ENCODE measurements around the gene BPIFB3. TPM values are rescaled to one million over a fixed set of nuclear protein-coding genes. Genes with fewer than 3 reads are reported as not detected.
"Not testable (repeated sequence)": the region's sequence is repeated elsewhere in the genome, so short reads cannot be mapped to it uniquely, and the experiment has no call there.

BPIFB3 gene
- total RNA-seq, 1 experiment from 2014 or later, result not detected

DNA sequence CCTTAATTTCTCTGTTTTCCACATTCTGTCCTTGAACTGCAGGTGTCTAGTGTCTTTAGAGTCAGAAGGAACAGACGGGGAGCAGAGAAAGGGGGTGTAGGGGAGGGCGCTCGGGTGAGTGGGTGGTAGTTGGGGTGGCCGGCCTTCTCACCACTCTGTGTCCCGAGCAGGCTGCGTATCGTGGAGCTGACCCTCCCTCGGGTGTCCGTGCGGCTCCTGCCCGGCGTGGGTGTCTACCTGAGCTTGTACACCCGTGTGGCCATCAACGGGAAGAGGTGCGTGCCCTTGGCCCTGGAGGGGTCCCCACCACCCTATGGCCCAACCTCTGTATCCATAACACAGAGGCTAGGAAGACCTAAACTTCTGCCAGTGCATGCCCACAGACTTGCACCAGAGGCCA lies 31.0 kb downstream of the BPIFB3 start:
- Histone ChIP-seq H3K4me3 (no peak overlapping the region), H3K36me3 (no peaks in the 10 kb centered on the region), H3K27me3 (replicated peaks) (no peaks in the 10 kb centered on the region), H3K9me3 (replicated peaks) (no peaks in the 10 kb centered on the region), H3K4me1 (replicated peaks) (peaks cover 6% of the 10 kb centered on the region), H3K27ac (no peak overlapping the region)
- no peak for DNase-seq (ENCODE audit: low read depth in 1 of 2, low spot score in 2 of 2)

DNA sequence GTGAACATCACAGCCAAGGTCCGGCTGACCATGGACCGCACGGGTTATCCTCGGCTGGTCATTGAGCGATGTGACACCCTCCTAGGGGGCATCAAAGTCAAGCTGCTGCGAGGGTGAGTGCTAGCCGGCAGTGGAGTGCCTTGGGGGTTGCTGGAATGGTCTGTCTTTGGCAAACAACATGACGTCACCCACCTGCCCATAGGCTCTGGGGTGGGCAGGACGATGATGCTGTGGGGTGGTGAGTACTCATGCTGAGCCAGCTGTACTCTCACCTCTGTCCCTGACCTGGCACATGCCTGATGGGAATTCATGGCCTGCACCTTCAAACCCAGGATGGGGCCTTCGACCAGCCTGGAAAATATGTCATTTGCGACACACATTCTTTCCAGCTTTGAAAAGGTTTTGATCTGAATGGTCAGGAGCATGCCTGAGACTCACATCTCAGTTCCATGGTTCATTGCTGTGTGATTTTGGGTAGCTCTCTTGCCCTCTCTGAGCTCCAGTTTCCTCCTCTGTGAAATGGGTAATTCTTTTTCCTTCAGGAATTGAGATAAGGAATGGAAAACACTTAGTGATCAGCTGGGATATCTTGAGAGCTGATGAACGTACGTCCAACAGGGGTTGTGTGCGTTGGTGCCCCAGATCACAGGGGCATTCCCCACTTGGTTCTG lies 32.5 kb downstream of the BPIFB3 start:
- no peak overlapping the region for H3K4me3 ChIP-seq
- no peaks in the 10 kb centered on the region for H3K27me3 ChIP-seq (replicated peaks)
- DNase-seq (ENCODE audit: low read depth in 1 of 2, low spot score in 2 of 2), result no peak
- no peak overlapping the region for H3K27ac ChIP-seq
- no peaks in the 10 kb centered on the region for H3K9me3 ChIP-seq (replicated peaks)
- H3K36me3 ChIP-seq, result no peaks in the 10 kb centered on the region
- peaks cover 6% of the 10 kb centered on the region for H3K4me1 ChIP-seq (replicated peaks)

DNA sequence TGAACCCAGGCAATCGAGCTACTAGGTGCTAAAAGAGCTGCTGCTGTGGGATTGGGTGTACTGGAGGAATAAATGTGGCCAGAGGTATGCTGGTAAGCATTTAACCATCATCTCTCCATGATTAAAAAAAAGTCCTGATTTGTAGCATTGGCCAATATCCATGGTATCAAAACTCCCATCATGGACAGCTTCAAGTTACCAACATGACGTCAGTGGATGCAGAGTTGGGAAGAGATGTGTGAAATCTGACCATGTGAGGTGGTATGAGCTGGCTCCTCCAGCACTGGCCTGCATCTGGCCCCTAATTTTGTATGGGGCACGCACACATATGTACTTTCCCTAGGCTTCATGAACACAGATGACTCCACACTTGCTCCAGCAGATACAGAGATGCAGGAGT lies 37.4 kb downstream of the BPIFB3 start:
- Histone ChIP-seq H3K27me3 (replicated peaks) (no peaks in the 10 kb centered on the region), H3K4me3 (no peak overlapping the region), H3K9me3 (replicated peaks) (no peaks in the 10 kb centered on the region), H3K36me3 (no peaks in the 10 kb centered on the region), H3K4me1 (replicated peaks) (peaks cover 6% of the 10 kb centered on the region), H3K27ac (no peak overlapping the region)
- no peak for DNase-seq (ENCODE audit: low read depth in 1 of 2, low spot score in 2 of 2)

DNA sequence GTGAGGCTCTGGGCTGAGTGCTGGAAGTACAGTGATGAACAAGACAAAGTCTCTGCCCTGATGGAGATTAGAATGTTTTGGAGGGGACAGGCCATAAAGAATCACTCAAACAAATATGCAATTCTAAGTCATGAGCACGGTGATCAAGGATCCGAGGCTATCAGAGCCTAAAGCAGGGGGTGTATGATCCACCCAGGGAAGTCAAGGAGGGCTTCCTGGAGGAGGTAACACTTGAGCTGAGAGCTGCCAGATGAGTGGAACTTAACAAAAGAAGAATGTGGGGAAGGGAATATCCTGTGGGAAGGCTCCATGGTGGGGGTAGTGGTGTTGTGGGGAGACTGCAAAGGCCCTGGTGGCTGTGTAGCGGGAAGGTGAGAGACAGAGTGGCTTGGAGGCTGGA lies 38.0 kb downstream of the BPIFB3 start:
- peaks cover 6% of the 10 kb centered on the region for H3K4me1 ChIP-seq (replicated peaks)
- H3K27me3 ChIP-seq (replicated peaks), result no peaks in the 10 kb centered on the region
- no peak overlapping the region for H3K4me3 ChIP-seq
- no peak for DNase-seq (ENCODE audit: low read depth in 1 of 2, low spot score in 2 of 2)
- H3K27ac ChIP-seq, result no peak overlapping the region
- H3K9me3 ChIP-seq (replicated peaks), result no peaks in the 10 kb centered on the region
- H3K36me3 ChIP-seq, result no peaks in the 10 kb centered on the region

DNA sequence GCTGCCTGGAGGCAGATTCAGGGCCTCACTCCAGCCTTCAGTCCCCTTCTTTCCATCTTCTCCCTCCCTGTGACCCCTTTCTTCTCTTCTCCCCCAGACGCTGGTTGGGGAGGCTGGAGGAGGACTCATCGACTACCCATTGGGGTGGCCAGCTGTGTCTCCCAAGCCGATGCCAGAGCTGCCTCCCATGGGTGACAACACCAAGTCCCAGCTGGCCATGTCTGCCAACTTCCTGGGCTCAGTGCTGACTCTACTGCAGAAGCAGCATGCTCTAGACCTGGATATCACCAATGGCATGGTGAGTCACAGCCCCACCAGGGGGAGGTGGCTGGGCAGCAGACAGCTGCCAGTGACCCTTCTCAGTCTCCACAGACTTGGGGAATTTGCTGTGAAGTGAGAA lies 38.7 kb downstream of the BPIFB3 start:
- Histone ChIP-seq H3K27ac (no peak overlapping the region), H3K9me3 (replicated peaks) (no peaks in the 10 kb centered on the region), H3K36me3 (no peaks in the 10 kb centered on the region), H3K4me1 (replicated peaks) (peaks cover 6% of the 10 kb centered on the region), H3K4me3 (no peak overlapping the region), H3K27me3 (replicated peaks) (no peaks in the 10 kb centered on the region)
- no peak for DNase-seq (ENCODE audit: low read depth in 1 of 2, low spot score in 2 of 2)

DNA sequence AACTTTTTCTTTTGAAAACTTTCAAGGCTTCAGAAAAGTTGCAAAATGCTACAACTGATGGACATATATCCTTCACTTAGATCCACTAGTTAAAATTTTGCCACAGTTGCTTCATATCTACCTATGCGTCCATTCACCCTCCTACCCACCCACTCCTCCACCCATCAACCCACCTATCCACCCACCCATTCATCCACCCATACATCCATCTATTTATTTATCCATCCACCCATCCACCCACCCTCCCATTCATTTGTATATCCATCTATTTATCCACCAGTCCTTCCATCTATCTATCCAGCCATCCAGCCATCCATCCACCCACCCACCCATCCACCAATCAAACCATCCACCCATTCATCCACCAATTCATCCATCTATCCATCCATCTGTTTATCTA lies 39.4 kb downstream of the BPIFB3 start:
- H3K9me3 ChIP-seq (replicated peaks), result no peaks in the 10 kb centered on the region
- no peak overlapping the region for H3K27ac ChIP-seq
- peaks cover 6% of the 10 kb centered on the region for H3K4me1 ChIP-seq (replicated peaks)
- DNase-seq (ENCODE audit: low read depth in 1 of 2, low spot score in 2 of 2), result no peak
- no peaks in the 10 kb centered on the region for H3K27me3 ChIP-seq (replicated peaks)
- no peaks in the 10 kb centered on the region for H3K36me3 ChIP-seq
- no peak overlapping the region for H3K4me3 ChIP-seq

DNA sequence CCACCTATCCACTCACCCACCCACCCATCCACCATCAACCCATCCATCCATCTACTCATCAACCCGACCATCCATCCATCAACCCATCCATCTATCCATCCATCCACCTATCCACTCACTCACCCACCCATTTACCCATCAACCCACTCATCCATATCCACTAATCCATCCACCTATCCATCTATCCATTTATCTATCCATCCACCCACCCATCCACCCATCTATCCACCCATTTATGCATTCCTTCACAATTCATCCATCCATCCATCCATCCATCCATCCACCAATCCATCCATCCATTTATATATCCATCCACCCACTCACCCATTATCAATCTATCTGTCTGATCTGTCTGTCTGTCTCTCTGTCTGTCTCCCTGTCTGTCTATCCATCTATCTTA lies 39.9 kb downstream of the BPIFB3 start:
- H3K27me3 ChIP-seq (replicated peaks), result no peaks in the 10 kb centered on the region
- DNase-seq (ENCODE audit: low read depth in 1 of 2, low spot score in 2 of 2), result no peak
- H3K36me3 ChIP-seq, result no peaks in the 10 kb centered on the region
- H3K4me3 ChIP-seq, result no peak overlapping the region
- H3K27ac ChIP-seq, result no peak overlapping the region
- H3K9me3 ChIP-seq (replicated peaks), result no peaks in the 10 kb centered on the region
- H3K4me1 ChIP-seq (replicated peaks), result peaks cover 6% of the 10 kb centered on the region

DNA sequence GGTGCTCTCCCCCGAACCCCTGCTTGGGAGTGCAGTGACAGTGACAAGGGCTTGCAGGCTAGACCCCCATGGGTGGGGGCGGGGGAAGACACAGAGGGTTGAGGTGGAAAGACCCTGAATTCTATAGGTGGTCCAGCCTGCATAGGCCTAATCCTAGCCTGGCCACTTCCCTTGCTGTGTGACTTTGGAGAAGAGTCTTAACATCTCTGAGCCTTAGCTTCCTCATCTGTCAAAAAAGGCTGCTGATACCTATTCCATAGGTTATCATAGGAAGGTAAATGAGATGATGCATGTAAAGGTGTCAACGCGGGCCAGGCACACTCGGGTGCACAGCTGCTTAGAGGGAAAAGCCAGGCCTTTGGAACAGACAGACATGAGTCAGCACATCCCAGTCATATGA lies 41.5 kb downstream of the BPIFB3 start:
- no peaks in the 10 kb centered on the region for H3K36me3 ChIP-seq
- no peaks in the 10 kb centered on the region for H3K27me3 ChIP-seq (replicated peaks)
- no peak overlapping the region for H3K4me3 ChIP-seq
- H3K27ac ChIP-seq, result no peak overlapping the region
- no peaks in the 10 kb centered on the region for H3K4me1 ChIP-seq (replicated peaks)
- no peaks in the 10 kb centered on the region for H3K9me3 ChIP-seq (replicated peaks)
- no peak for DNase-seq (ENCODE audit: low read depth in 1 of 2, low spot score in 2 of 2)

DNA sequence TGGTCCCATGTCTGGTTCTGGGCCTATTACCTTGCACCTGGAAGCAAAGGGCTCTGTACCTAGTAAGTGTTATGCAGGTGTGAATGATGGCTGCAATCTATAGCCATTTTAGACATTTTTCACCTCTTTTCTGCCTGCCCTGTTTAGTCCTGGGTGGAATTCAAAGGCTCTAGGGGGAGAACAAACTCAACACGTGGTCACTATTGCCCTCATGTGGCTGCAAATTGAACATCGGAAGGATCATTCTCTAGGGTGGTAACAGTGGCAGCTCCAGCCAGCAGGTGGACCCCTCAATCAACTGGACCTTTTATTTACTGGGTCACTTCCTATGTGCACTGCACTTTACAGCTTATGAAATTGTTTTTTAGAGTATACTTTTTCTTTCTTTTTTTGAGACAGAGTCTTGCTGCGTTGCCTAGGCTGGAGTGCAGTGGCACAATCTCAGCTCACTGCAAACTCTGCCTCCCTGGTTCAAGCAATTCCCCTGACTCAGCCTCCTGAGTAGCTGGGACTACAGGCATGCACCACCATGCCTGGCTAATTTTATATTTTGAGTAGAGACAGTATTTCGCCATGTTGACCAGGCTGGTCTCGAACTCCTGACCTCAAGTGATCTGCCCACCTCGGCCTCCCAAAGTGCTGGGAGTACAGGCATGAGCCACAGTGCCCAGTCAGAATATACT lies 42.3 kb downstream of the BPIFB3 start:
- peak; percentile 52 to 62 for DNase-seq (ENCODE audit: low read depth in 1 of 2, low spot score in 2 of 2)
- H3K4me3 ChIP-seq; H3K27me3 ChIP-seq (replicated peaks); H3K4me1 ChIP-seq (replicated peaks); H3K27ac ChIP-seq; H3K9me3 ChIP-seq (replicated peaks); H3K36me3 ChIP-seq: not testable (repeated sequence)

DNA sequence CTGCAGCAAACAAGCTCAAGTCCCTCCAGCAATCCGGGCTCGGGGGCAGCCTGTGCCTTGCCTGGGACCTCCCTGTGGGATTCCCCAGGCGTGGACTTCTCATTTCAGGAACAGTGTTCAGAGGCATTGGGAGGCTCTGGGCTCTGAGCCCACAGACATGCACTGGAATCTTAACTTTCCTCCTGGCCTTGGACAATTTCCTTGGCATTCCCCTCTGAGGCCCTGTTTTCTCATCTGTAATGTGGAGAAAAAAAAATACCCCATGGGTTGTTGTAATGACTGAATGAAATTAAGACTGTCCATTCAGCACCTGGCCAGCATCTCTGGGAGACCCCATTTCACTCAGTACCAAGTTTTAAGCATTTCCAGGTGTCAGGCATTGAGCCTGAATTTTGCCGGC lies 43.3 kb downstream of the BPIFB3 start:
- H3K27me3 ChIP-seq (replicated peaks), result no peaks in the 10 kb centered on the region
- no peaks in the 10 kb centered on the region for H3K4me1 ChIP-seq (replicated peaks)
- no peaks in the 10 kb centered on the region for H3K36me3 ChIP-seq
- H3K4me3 ChIP-seq, result no peak overlapping the region
- no peak for DNase-seq (ENCODE audit: low read depth in 1 of 2, low spot score in 2 of 2)
- H3K27ac ChIP-seq, result no peak overlapping the region
- H3K9me3 ChIP-seq (replicated peaks), result no peaks in the 10 kb centered on the region

DNA sequence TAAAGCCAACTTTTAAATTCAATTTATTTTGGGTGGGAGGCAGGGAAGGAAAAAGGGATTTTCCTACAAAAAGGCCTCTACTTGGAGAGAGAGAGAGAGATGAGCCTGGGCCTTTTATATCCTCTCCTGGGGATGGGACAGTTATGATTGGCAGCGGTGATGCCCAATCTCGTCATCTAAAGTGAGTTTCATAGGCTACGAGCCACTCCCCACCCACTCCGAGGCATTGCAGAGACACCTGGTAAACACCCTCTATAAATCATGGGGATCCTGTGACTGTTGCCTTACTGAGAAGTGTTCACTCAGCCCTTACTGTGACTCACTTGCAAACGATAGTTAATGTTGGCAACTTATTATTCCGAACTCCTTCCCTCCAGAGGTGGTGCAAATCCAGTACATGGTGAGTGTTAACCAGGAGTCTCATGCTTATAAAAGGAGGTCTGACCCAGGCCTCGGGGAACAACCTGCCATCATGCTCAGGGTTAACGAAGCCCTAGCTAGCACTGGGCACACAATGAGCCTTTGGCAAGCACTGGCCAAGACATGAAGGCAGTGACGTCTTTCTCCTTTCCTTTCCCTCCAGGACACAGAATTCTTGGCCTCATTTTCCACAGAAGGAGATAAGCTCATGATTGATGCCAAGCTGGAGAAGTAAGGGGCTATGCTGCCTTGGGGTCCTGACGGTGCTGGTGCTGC lies 46.3 kb downstream of the BPIFB3 start:
- H3K27me3 ChIP-seq (replicated peaks), result no peaks in the 10 kb centered on the region
- H3K4me1 ChIP-seq (replicated peaks), result no peaks in the 10 kb centered on the region
- no peak for DNase-seq (ENCODE audit: low read depth in 1 of 2, low spot score in 2 of 2)

DNA sequence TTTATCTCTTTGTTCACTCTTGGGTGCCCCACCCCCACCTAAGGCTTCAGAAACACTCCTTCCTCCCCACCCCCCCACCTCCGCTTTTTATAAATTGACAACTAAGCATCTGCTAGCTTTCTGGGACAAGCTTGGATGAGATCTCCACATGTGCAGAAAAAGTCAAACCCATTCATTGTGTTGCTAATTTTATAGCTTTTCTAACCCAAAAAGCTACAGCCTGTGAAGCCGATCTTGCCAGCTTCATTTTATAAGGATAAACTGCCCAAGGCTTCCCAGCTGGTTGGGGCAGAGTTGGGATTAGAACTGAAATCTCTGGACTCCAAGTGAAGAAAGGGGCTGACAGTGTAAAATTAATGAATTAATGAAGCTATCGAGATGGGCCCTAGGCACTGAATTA lies 49.9 kb downstream of the BPIFB3 start:
- Histone ChIP-seq H3K27ac (no peak overlapping the region), H3K4me3 (no peak overlapping the region), H3K27me3 (replicated peaks) (no peaks in the 10 kb centered on the region), H3K9me3 (replicated peaks) (no peaks in the 10 kb centered on the region), H3K4me1 (replicated peaks) (no peaks in the 10 kb centered on the region), H3K36me3 (no peaks in the 10 kb centered on the region)
- no peak for DNase-seq (ENCODE audit: low read depth in 1 of 2, low spot score in 2 of 2)

More for the DNA sequence above, 46.3 kb downstream of the BPIFB3 start:
- Histone ChIP-seq H3K27ac (no peak overlapping the region), H3K36me3 (no peaks in the 10 kb centered on the region), H3K4me3 (no peak overlapping the region), H3K9me3 (replicated peaks) (no peaks in the 10 kb centered on the region)

DNA sequence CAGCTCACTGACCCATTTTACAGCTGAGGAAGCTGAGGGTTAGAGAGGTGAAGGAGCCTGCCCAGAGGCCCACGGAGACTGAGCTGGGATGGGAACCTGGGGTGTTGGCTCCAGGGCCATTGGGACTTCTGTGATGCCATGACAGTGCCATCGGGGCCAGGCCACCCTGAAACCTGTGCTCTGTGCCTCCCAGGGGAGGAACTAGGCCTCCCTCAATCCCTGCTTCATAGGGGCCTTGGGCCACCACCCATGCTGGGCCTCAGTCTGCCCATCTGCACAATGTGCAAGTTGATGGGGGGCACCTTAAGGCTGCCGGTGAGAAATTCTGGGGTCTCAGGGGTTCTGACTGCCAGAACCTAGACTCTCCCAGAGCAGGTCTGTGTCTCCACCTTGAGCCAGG lies 50.6 kb downstream of the BPIFB3 start:
- H3K9me3 ChIP-seq (replicated peaks), result no peaks in the 10 kb centered on the region
- no peaks in the 10 kb centered on the region for H3K4me1 ChIP-seq (replicated peaks)
- DNase-seq (ENCODE audit: low read depth in 1 of 2, low spot score in 2 of 2), result no peak
- H3K27me3 ChIP-seq (replicated peaks), result no peaks in the 10 kb centered on the region
- H3K27ac ChIP-seq, result no peak overlapping the region
- no peak overlapping the region for H3K4me3 ChIP-seq
- H3K36me3 ChIP-seq, result no peaks in the 10 kb centered on the region

DNA sequence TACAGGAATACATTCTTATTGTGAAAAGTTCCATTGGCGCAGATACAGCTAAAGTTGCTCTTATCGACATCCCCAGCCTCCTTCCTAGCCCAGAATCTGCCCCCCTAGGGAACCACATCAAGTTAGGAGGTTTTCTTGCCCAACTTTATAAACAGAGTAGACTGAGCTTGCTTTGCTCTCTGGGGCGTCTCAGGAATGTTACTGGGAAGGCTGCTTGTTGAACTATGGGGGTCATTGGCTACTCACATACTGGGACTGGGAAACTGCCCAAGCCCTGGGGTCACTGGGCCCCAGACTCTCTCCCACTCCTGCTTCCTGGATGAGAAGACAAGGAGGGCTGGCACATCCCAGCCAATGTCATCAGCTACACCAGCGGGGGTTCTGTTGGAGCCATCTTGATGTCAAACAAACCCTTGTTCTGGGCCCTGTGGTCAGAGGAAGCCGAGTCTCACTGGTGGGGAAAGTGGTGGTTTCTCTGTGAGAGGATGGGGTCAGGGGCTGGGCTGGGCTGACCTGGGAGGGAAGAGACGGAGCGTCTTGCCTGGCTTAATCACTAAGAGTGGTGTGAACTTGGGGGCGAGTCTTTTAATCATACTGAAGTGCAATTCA lies 51.7 kb downstream of the BPIFB3 start:
- no peaks in the 10 kb centered on the region for H3K36me3 ChIP-seq
- no peak overlapping the region for H3K4me3 ChIP-seq
- H3K4me1 ChIP-seq (replicated peaks), result 0 out of 2 replicates have a peak, but pooled peaks cover 3% of the 10 kb centered on the region
- no peaks in the 10 kb centered on the region for H3K9me3 ChIP-seq (replicated peaks)
- DNase-seq (ENCODE audit: low read depth in 1 of 2, low spot score in 2 of 2), result no peak
- no peaks in the 10 kb centered on the region for H3K27me3 ChIP-seq (replicated peaks)
- no peak overlapping the region for H3K27ac ChIP-seq

Data from SJSA1 (cell line).